AG04450 (cell line): ENCODE measurements around the gene MMP23B. TPM values are rescaled to one million over a fixed set of nuclear protein-coding genes. Genes with fewer than 3 reads are reported as not detected.

ENCODE experiments used
- CTCF ChIA-PET: fragments of 300-600, 350-600 bp; formaldehyde crosslinking; extraction: SDS; loops from one replicate; lab custom pipeline; 2022; ENCODE audit warnings: antibody characterized with exemption, inconsistent platforms; lab: Charles Lee
- POLR2A ChIA-PET: fragments of 350-600 bp; formaldehyde crosslinking; extraction: SDS; loops from one replicate; lab custom pipeline; 2021; ENCODE audit warnings: antibody characterized with exemption, inconsistent platforms; lab: Yijun Ruan, JAX
- DNase-seq: peaks from one replicate; pipeline ENCODE4 v3.0.0-alpha.2; 2011; ENCODE audit warnings: low read depth, low spot score
- H3K27ac ChIP-seq: one replicate; pipeline ENCODE4 v1.5.1; 2012; ENCODE audit warnings: low read depth, low read length, control low read depth
- H3K27me3 ChIP-seq: one replicate; pipeline ENCODE4 v1.6.0; 2012; ENCODE audit warnings: low read length; ENCODE audit not compliant: control insufficient read depth, insufficient read depth
- H3K4me3 ChIP-seq: 2 replicates; pipeline ENCODE4 v1.5.1; 2011; ENCODE audit warnings: mild to moderate bottlenecking, low read depth, low read length, control low read depth
- H3K9me3 ChIP-seq: 2 replicates; pipeline ENCODE4 v1.5.1; 2012; ENCODE audit warnings: low read length; ENCODE audit not compliant: control insufficient read depth, insufficient read depth
- CTCF ChIP-seq: IDR thresholded peaks from 2 replicates; pipeline ENCODE4 v1.5.1; 2011; ENCODE audit warnings: low read depth, low read length, control low read depth, inconsistent platforms
- polyA plus RNA-seq: library from polyadenylated mRNA; depleted of rRNA; stranded (reverse); fragments of >200 nt; gene quantifications from 2 replicates; pipeline ENCODE4 v1.2.3, GENCODE V29; 2011

MMP23B gene
- polyA plus RNA-seq, 1 experiment: 4.9 TPM

DNA sequence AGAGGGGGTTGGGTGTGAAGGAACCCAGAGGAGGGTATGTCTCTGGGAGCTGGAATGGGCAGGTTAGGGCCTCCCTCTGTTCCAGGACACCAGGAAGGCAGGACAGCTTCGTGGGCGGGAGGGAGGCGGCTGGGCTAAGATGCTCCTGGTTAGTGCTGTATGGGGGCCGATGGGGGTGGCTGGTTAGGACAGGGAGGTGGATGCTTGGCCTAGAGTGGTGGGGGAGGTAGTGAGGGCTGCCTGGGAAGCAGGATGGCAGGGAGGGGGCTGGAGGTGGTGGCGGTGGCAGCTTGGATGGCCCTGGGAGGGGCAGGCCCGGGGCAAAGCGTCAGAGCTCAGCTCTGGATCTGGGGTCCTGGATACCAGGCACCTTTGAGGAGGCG, 6.2 kb upstream of the MMP23B start:
- Histone ChIP-seq H3K27me3 (no peaks in the 10 kb centered on the region), H3K27ac (no peak overlapping the region), H3K9me3 (no peaks in the 10 kb centered on the region; the same call in 1 of the 2 replicates), H3K4me3 (no peak overlapping the region)
- DNase-seq: no peak
- TF ChIP-seq CTCF: no peak
- ChIA-PET CTCF (interaction anchor here (0.6 kb wide), 1 partner anchor 258 kb away, joined by 4 read pairs; no protein-coding TSS in a partner anchor), POLR2A (interaction anchor here (0.6 to 0.9 kb wide), 2 partner anchors 10 to 12 kb away, joined by 3 read pairs; partner anchors contain the start of gene MIB2)

- no peaks in the 10 kb centered on the region for H3K27me3 ChIP-seq
- CTCF ChIA-PET: no interaction called here
- no peak overlapping the region for H3K27ac ChIP-seq
- POLR2A ChIA-PET: interaction anchor here (0.6 to 0.9 kb wide), 2 partner anchors 11 to 12 kb away, joined by 3 read pairs; partner anchors contain the start of gene MIB2
- no peak overlapping the region for H3K4me3 ChIP-seq
- TF ChIP-seq CTCF: no peak
- DNase-seq: no peak
- no peaks in the 10 kb centered on the region; the same call in 1 of the 2 replicates for H3K9me3 ChIP-seq
These were observed 5.5 kb upstream of the MMP23B start for GRCh38 chr1:1626207-1627141.

GRCh38 chr1:1627261-1627828, 4.6 kb upstream of the MMP23B start:
- POLR2A ChIA-PET: no interaction called here
- no peaks in the 10 kb centered on the region; the same call in 1 of the 2 replicates for H3K9me3 ChIP-seq
- CTCF ChIA-PET: no interaction called here
- peaks cover 3% of the 10 kb centered on the region for H3K27me3 ChIP-seq
- H3K27ac ChIP-seq: no peak overlapping the region
- no peak for TF ChIP-seq CTCF
- no peak overlapping the region for H3K4me3 ChIP-seq
- DNase-seq: no peak

- Histone ChIP-seq H3K27me3 (peaks cover 3% of the 10 kb centered on the region), H3K4me3 (no peak overlapping the region), H3K9me3 (no peaks in the 10 kb centered on the region; the same call in 1 of the 2 replicates), H3K27ac (no peak overlapping the region)
- TF ChIP-seq CTCF: no peak
- ChIA-PET POLR2A (interaction anchor here (1.0 kb wide), 1 partner anchor 117 kb away, joined by 3 read pairs; no protein-coding TSS in a partner anchor), CTCF (no interaction called here)
- no peak for DNase-seq
These were observed 3.9 kb upstream of the MMP23B start for GRCh38 chr1:1627829-1628753.
